ELR (cell line): ENCODE measurements around the gene SLC44A4.
"Not testable (repeated sequence)": the region's sequence is repeated elsewhere in the genome, so short reads cannot be mapped to it uniquely, and the experiment has no call there.

Source experiments
- DNase-seq: peaks from one replicate; pipeline ENCODE4 v3.0.0-alpha.2; 2015; ENCODE audit warnings: low read depth

SLC44A4 gene

DNA sequence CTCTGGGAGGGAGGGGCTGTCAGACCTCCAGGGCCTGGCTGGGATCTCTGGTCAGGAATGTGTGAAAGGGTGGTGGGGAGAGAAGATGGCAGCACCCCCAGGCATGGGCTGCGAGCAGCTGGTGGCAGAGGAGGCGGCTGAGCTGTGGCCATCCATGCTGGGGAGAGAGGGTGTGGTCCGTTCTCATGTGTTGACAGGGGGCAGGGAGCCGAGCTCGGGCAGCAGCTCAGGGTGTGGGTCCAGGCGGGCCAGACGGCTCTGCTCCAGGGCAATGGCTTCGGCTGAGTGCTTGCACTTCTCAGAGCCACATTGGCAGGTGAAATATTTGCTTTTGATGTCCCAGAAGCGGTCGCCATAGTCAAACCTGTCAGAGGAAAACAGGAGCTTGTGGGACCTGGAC, 1.1 kb upstream of the SLC44A4 start:
- no peak for DNase-seq

DNA sequence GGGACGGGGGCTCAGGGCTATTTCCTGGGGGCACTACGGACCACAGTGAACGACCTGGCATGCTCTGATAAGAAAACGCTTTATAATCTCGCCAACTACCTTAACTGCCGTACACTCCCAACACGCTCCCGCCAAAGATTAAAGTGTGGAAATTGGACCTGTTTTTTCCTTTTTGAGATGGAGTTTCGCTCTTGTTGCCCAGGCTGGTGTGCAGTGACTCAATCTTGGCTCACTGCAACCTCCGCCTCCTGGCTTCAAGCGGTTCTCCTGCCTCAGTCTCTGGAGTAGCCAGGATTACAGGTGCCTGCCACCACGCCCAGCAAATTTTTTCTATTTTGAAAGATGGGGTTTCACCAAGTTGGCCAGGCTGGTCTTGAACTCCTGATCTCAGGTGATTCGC, 346 bp upstream of the SLC44A4 start:
- no peak for DNase-seq

GRCh38 chr6:31878222-31878621, 575 bp downstream of the SLC44A4 start:
- no peak for DNase-seq

- no peak for DNase-seq
Measured at GRCh38 chr6:31877651-31878161, 1.1 kb downstream of the SLC44A4 start.

DNA sequence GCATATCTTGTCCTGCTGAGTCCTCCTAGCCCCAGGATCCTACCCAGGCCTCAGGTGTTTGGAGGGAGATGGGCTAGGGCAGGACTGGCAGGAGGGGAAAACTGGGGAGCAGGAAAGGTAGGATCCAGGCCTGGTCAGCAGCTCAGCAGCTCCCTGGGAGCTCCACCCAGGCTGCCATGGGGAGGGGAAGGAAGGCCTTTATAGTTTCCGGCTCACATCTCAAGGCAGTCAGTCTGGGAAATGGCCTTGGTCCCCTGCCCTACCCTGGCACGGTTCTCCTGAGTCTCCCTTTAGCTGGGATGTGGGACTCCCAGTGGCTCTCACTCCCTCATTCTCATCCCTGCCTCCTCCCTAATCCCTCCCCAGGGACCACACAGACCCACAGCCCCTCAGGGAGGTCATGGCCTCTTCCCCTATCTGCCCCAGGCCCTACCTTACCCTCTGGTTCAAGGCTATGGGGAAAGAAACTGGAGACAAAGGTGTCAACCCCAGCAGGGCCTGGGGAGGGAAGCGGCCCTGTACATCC, 1.6 kb downstream of the SLC44A4 start:
- no peak for DNase-seq

GRCh38 chr6:31876357-31876756, 2.4 kb downstream of the SLC44A4 start:
- DNase-seq, result no peak

DNA sequence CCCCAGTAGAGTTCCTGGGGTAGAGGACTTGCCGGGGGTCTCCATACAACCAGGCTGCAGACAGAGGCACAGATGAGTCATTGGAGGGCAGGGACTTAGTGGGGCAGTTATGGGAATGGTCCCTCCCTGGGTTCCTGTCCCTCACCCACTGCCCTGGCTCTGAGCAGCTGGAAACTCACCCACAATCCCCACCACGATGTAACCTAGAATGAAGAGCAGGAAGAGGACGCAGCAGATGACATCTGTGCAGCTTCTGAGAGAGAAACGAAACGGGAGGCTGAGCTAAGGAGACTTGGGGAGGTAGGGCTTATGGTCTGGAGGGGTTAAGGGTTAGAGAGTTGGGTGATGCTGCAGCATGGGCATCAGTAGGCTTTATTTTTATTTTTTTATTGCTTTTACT, 2.9 kb downstream of the SLC44A4 start:
- no peak for DNase-seq

GRCh38 chr6:31874836-31875572, 3.8 kb downstream of the SLC44A4 start:
- no peak for DNase-seq

DNA sequence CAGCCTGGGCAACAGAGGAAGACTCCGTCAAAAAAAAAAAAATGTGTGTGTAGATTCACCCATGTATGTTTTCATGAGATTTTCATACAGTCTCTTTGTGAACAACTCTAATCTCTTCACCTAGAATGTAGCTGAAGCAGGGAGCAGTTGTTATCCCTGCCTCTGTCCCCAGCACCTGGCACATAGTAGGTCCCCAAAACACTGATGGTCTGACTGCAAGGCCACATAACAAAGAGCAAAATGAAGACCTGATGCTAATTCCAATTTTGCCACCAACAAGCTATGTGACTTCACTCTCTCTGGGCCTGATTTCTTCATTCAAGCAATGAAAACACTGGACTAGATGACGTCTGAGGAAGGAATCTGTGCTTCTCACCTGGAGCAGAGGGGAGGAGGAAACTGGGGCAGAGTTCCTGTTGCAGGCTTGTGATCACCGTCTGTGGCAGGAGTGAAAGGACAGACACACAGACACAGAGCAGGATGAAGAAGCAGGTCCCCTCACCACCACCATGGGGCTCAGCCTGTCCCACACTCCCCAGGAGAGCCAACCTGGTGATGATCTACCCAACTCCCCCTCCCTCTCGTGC, 4.6 kb downstream of the SLC44A4 start:
- no peak for DNase-seq

DNA sequence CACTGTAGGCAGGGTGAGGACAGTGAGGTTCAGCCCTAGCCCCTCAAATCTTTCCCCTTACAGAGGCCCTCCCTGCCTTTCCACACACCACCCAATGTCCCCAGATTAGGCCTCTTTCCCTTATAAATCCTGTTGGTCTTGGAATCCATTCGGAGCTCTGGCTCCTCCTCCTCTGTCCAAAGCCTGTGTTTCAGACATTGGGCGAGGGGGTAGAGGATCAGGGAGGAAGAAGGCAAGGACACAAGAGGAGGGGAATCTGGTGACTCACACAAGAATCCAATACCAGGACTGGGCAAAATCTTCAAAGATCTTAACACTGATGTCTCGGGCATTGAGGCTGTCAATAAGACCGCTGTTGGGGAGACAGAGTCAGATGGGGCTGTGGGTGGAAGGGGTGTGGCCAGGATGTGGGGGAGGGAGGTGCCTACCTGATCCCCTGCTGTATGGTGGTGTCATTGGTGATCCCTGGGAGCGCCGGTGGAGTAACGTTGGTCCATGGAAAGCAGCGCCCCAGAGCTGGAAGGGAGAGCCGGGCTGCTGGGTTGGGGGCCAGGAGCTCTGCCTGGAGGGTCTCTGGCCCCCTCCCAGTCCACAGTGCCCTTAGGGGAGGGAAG, 7.6 kb downstream of the SLC44A4 start:
- peak; percentile 42 for DNase-seq

- no peak for DNase-seq
Measured at GRCh38 chr6:31870385-31870921, 8.3 kb downstream of the SLC44A4 start.

DNA sequence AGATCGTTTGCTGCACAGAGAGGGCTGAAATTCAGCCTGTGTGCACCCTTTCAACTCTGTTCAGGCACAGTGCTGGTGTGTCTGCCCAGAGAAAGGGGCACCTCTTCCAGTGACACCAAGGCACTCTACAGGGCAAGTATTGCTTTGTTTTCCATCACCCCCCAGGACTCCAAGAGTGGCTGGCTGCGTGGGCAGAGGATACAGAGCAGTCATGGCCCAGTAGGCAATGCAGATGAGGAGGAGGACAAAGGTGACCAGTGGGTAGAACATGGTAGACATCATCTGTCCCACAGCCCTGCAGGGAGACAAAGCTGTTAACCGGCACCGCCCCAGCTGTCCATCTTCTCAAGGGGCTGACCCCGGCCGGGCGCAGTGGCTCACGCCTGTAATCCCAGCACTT, 9.5 kb downstream of the SLC44A4 start:
- DNase-seq, result no peak

- DNase-seq, result not testable (repeated sequence)
Measured at GRCh38 chr6:31868658-31868971, 10.2 kb downstream of the SLC44A4 start.

- DNase-seq, result no peak
Measured at GRCh38 chr6:31865205-31866118, 13.3 kb downstream of the SLC44A4 start.

DNA sequence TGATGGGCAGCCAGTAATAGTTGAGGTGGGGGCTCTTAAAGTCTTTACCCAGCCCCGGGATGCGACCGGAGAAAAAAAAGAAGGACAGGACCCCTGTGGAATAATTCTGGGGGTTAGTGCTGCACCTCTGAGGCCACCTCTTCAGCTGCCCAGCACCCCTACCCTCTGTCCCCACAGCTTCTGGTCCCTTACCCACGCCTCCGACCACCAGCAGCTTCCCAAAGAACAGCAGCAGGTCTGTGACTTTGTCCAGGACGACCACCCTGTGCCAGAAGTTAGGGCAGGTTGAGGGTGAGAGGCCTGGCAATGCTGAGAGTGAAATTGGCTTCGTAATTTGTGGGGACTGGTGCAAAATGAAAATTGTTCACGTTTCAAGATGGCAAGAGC, 14.0 kb downstream of the SLC44A4 start:
- DNase-seq, result no peak

DNA sequence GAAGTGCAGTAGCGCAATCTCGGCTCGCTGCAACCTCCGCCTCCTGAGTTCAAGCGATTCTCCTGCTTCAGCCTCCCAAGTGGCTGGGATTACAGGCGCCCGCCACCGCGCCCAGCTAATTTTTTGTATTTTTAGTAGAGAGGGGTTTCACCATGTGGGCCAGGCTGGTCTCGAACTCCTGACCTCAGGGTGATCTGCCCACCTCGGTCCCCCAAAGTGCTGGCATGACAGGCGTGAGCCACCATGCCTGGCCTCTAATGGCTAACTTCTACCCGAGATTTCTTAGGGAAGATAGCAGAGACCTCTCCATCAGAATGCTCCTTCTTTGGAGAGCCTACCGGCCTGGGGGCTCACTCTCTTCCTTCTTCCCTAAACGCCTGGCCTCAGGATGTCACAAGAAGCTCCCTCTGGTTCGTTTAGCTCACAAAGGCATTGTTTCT, 14.7 kb downstream of the SLC44A4 start:
- not testable (repeated sequence) for DNase-seq

GRCh38 chr6:31862344-31863235, 16.2 kb downstream of the SLC44A4 start, which contains the start of gene NEU1:
Gene NEU1 (minus strand): TSS chr6:31862821. CDS start chr6:31862776, 45 bp downstream.
- DNase-seq, result peak; percentile 100

- no peak for DNase-seq
Measured at GRCh38 chr6:31861919-31862343, 16.9 kb downstream of the SLC44A4 start.

DNA sequence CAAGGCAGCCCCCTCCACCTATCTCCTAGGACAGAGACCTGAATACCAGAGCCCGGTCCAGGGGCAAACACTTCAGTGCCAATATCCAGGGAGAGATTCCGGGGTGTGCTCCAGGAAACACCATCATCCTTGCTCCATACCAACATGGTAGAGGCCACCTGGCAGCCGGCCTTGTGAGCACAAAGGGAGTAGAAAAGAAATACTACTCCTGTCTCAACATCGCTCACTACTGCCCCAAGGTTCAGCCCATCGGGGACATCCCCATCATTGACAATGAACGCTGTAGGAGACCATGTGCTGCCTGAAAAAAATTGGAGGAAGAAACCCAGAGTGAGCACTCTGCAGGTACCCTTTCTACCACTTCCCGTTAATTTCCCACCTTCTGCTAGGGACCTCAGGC, 17.6 kb downstream of the SLC44A4 start:
- DNase-seq, result no peak

DNA sequence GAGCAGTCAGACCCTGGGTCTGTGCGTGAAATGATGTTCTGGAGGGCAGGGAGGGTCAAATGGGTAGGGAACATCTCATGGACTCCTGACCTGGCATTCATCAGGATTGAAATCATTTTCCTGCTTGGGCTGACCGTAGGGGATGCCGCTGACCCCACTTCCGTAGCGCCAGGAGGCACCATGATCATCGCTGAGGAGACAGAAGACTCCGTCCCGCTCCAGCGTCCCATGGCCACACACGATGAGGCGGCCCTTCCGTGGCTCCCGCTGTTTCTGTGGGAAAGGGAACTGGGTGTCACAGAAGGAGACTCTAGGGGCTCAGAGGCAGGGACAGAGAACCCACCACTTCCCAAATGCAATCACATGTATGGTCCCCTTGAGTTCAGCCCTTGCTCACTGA, 18.4 kb downstream of the SLC44A4 start:
- no peak for DNase-seq

DNA sequence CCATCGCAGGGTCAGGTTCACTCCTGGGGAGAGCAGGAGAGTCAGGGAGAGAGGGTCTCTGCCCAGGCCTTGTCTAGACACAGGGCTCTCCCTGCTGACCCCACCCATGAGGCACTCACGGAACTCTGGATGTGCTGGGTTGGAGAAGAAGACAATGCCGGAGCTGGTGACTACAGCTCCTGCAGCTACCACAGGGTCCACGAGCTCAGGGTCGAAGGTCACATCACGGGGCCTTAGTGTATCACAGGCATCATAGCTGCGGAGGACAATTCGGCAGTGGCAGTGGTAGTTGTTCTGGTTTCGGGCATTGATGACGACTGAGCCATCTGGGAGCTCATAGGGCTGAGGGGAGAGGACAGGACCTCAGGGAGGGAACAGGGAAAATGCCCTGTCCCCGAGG, 18.9 kb downstream of the SLC44A4 start:
- no peak for DNase-seq
